ENCODE results near the gene SIGLEC12.
A peak's percentile ranks its signal among the peaks of the same experiment; 100 is the strongest.
"Not testable (repeated sequence)": the region's sequence is repeated elsewhere in the genome, so short reads cannot be mapped to it uniquely, and the experiment has no call there.

The SIGLEC12 gene

DNA sequence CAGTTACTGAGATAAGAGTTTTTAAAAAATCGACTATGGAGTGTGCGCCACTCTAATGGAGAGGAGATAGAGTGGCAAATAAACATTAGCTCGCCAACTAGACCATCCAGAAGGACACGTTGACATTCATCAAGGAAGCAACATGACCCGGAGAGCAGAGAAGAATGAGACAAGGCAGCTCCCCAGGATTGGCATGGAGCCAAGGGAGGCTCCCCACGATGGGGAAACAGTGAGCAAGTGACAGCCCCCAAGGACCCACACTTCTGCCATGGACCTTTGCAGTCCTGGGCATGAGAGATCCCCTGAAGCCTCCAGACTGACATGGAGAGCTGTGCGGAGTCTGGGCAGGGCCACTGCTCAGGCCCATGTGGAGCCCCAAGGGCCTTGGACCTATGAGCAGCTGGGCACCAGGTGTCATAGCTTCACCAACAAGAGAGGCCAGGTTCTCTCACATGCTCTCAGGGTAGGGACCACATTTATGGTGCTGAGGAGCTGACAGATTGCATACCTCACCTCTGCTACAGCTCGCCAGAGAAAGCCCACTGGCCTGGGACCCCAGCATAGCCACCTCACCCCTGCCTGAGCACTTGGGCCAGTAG is 23.2 kb upstream of the SIGLEC12 start:
- FAIRE-seq (no peak), DNase-seq (ENCODE audit: low spot score) (no peak)

DNA sequence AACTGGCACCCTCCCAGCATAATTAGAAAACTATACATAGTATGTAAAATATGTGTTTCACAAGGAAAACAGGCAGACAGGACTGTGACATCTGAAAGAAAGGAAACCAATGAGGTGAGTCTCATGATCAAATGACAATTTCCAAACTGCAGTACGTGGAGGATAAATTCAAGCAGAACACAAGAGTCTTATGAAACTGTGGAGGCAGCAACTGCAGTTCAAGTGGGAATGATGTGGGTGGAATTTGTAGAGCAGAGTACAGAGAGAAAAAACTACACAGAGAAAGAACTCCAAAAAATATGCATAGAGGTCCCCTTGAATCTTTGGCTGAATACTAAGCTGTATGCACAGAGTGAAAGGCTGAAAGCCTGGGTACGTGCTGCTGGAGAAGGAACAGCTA is 20.2 kb upstream of the SIGLEC12 start:
- DNase-seq (ENCODE audit: low spot score) (no peak), FAIRE-seq (no peak)

DNA sequence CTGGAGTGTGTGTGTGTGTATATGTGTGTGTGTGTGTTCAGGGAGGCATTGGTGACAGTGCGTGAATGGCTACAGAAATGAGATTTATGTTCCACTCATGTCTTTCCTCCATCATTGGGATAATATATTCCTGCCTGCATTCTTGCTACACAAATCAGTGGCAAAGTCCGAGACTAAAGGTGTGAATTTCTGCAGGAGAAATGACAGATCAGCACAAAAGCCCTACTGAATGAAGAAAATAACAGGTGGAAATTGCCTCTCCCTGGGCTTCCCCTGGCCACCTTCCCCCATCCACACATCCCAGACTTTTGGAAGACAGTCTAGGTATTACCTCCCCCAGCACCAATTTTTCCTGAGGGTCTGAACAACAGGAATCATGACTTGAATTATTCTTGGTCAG is 19.8 kb upstream of the SIGLEC12 start:
- no peak for FAIRE-seq
- no peak for DNase-seq (ENCODE audit: low spot score)

DNA sequence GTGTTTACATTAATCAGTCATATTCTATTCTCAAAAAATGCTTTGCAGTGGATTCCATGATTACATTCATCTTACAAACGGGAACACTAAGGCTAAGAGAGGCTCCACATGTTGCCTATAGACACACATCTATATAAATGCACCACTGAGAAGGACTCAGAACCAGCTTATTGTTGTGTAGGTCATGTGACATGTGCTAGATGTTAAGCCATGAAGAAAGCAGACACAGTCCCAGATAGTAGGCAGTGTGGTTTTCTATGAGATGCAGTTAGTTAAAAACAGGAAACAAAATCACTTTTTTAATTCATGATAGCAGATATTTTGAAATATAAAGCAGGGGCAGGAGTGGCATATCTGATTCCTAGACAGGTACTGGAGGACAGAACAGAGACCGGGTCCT is 19.1 kb upstream of the SIGLEC12 start:
- DNase-seq (ENCODE audit: low spot score) (no peak), FAIRE-seq (no peak)

DNA sequence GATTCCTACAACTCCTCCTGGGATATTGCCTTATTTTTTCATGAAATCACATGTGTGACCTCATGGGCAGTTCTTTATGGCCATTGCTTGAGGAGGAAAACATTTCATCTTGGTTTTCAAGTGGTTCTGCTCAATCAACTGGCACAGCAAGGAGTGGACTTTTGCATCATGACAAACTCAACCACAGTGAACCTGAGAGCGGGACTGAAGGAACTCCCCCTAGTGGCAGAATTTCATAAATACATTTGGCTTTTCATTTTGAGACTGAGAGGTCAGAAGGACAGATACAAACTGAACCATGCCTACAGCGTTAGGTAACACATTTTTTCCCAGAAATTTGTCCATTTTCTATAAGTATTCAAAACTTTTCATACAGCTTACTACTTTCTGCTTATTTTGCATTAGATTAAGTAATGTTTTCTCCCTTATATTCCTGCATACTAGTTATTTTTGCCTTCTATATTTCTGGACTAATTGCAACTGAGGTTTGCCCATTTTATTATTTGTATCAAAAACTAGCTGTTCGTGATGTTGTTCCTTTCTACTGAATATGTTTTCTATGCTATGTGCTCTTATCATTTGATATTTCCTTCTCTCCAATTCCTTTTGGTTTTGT is 13.4 kb upstream of the SIGLEC12 start:
- FAIRE-seq = no peak
- peak; percentile 61 for DNase-seq (ENCODE audit: low spot score)

DNA sequence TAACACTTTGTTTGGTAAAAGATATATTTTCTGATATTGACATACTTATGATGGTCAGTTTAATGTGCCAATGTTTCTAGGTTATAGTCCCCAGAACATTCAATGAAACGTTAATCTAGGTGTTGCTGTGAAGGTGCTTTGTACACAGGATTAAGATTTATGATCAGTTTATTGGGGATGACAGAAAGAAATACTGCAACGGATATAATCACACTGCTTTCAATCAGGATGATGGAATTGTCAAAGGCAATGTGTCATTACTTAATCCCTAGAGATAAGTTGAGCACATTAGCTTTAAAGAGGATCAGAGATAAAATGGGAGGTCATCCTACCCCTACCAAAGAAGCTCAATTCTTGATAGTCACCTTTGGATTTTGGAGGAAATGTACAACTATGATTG is 12.4 kb upstream of the SIGLEC12 start:
- no peak for DNase-seq (ENCODE audit: low spot score)
- no peak for FAIRE-seq

DNA sequence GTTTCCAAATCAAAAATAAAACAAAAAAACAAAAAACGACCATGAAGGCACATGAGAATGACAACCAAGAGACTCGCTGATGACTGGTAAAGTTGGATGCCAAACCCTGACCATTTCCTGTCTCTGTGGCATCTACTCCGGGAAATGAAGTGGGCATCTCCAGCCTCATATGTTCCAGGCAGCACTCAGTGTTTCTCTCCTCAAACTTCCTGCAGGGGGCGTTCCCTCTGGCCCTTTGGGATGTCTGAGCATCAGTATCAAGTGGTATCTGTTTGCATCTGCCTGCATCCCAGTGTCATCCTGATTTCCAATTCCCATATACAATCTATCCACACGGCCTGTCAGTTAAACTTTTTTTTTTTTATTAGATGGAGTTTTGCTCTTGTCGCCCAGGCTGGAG is 9.8 kb upstream of the SIGLEC12 start:
- FAIRE-seq (no peak), DNase-seq (ENCODE audit: low spot score) (no peak)

DNA sequence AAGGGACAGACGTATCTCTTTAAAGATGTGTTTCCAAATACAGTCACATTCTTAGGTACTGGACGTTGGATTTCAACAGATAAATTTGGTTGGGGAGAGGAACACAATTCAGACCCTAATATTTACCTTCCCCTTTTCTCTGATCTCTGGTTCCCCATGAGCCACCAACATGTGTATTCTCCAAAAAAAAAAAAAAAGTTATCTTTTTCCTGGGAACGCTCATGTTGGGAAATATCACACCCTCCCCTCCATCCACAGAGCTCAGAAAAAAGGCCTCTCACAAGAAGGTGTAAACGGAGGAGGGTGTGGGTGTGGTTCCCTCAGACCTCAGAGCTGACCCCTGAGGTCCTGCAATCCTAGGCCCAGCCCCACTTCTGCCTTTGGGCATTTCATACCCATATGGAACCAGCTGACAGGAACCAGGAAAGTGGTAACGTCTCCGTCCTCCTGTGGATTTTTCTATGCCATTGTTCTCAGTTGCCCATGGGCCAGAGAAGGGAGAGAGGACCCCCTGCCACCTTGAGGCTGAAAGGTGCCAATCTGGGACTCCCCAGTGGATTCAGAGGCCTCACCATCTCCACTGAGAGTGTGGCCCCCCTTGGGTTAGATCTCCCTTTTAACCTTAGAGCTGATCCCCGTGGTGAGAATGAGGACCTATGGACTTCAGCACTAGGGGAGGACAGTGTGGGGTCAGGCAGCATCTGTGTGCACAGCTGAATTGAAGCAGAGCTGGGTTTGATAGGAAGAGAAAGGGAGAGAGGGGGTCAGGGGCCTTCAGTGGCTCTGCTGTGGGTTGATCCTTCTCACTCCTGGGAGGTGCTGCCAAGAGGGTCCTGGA is 8.4 kb upstream of the SIGLEC12 start:
- FAIRE-seq (no peak), DNase-seq (ENCODE audit: low spot score) (no peak)

DNA sequence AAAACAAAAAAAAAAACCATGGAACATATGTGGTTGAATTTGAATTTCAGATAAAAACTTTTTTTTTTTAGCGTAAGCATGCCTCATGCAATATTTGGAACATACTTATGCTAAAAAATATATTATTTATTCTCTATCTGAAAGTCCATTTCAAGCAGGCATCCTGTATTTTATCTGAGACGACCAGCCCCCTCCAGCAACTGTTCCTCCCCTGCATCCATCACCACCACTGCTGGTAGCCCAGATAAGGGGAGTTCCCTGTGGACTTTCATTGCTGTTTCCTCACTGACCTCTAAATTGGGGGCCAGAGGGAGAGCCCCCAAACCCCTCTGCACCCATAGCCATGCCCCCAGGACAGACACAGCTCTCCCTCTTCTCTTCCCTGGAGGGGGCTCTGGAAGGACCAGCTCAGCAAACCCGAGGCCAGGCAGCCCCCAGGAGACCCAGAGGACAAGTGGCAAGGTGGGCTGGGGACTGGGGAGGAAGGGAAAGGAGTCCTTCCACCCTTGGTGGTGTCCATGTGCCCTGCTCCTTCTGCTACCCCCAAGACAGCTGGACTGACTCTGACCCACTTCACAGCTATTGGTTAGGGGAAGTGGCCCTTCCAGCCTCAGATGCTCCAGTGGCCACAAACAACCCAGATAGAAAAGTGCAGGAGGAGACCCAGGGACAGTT is 6.6 kb upstream of the SIGLEC12 start:
- DNase-seq (ENCODE audit: low spot score) = no peak
- no peak for FAIRE-seq

DNA sequence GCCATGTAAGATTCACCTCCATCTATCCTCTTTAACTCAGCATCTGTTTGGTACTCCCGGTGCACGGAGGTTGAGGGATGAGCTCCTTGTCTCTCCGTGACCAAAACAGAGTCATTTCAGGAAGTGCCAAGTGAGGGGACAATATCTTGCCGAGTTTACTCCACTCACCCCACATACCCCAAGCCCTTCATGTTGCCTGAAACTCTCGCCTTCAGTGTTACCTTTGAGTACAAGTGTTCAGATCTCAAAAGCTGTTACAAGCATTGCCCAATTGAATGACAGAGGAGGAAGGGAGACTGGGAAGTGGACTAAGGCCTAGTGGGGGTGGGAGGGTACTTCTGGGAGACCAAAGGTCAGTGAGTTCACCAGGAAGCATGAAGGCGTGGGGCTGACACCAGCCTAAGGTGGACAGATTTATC is 6.0 kb upstream of the SIGLEC12 start:
- no peak for DNase-seq (ENCODE audit: low spot score)
- no peak for FAIRE-seq

DNA sequence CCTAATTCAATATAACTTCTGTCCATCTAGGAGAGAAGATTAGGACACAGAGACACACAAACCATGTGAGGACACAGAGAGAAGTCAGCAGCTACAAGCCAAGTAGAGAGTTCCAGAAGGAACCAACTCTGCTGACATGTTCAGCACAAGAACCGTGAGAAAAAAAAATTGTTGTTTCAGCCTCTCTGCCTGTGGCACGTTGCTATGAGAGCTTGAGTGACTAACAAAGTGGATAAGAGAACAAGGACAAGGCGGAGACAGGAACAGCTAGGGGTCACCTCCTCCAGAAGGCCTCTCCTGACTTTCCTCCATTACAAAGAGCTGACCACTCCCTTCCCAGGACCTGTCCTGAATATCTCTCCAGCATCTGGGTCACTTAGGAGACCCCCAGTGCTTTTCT is 5.6 kb upstream of the SIGLEC12 start:
- FAIRE-seq = no peak
- DNase-seq (ENCODE audit: low spot score) = no peak

DNA sequence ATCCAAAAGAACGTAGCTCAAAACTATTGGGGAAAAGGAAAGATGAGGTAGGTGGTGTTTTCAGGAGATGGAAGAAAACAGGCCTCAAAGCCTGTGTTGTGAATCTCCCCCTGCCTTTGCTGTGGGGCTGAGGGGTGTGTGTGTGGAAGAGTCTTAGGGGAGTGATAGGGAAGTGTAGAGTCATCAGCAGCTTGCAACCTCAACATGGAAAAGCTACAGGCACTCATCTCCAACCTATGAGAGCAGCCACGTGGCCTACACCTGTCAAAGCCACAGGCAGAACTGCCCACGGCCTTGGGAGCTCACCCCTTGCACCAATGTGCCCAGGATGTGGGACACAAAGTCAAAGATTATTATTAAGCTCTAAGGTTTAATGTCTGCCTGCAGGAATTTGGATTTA is 4.3 kb upstream of the SIGLEC12 start:
- DNase-seq (ENCODE audit: low spot score) (no peak), FAIRE-seq (no peak)

DNA sequence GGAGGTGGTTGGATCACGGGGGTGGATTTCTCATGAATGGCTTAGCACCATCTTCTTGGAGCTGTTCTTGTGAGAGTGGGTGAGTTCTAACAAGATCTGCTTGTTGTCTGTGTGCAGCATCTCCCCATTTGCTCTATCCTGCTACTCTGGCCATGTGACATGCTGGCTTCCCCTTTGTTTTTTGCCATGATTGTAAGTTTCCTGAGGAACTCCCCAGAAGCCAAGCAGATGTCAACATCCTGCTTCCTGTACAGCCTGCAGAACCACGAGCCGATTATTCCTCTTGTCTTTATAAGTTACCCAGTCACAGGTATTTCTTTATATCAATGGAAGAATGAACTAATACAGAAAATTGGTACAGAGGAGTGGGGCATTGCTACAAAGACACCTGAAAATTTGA is 2.3 kb upstream of the SIGLEC12 start:
- no peak for DNase-seq (ENCODE audit: low spot score)
- no peak for FAIRE-seq

DNA sequence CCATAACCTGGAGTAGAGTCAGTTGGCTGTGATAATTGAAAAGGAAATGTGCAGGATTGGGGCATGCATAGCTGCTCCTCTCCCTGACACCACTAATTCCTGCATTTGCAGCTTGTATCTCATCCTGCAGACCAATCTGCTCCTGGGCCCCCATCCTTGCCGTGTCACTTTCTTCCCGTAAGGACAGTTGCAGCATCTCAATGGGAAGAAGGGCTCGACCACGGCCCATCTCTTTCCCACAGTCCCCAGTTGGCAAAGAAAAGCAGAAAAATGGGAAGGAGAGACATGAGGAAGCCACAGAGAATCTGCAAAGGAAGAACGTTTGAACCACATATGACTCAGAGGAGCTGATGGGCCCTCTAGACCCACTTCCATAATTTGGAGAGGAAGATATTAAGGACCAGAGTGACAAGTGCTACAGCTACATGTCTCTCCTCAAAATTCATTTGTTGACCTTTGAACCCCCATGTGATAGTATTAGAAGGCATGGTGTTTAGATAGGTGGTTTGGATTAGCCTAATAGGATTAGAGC is 1.8 kb upstream of the SIGLEC12 start:
- FAIRE-seq (no peak), DNase-seq (ENCODE audit: low spot score) (no peak)

DNA sequence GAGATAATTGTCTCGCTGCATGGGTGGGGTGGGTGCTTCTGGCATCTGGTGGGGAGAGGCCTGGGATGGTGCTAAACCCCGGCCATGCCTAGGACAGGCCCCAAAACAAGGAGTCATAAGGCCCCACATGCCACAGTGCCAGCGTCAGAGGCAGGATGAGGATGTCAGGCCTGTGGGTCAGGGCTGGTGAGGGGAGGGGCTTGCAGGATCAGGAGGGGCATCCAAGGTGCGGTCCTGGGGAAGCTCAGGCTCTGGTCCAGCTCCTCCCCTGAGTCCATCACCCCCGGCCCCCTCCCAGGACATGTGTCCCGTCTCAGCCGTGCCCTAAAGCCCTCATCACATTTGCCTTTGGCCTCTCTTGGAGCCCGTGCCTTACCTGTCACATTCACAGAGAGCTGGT is 669 bp downstream of the SIGLEC12 start:
- DNase-seq (ENCODE audit: low spot score); FAIRE-seq: not testable (repeated sequence)

DNA sequence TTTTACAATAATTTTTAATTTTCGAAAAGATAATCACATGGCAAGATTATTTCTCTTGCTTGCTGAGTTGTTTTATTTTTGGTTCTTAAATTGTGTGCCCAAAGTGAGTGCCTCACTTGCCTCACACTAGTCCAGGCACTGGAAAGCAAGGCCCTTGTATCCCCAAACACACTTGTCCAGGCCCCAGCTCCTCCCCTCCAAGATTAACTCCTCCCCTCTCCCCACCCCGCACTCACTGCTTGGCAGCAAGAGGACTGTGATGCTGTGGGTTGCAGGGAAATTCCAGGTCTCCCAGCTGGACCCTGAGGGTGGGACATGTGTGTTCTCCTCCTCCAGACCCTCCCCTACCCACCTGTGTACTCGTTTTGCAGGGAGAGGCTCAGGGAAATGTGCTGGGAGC is 3.9 kb downstream of the SIGLEC12 start:
- no peak for DNase-seq (ENCODE audit: low spot score)
- no peak for FAIRE-seq

DNA sequence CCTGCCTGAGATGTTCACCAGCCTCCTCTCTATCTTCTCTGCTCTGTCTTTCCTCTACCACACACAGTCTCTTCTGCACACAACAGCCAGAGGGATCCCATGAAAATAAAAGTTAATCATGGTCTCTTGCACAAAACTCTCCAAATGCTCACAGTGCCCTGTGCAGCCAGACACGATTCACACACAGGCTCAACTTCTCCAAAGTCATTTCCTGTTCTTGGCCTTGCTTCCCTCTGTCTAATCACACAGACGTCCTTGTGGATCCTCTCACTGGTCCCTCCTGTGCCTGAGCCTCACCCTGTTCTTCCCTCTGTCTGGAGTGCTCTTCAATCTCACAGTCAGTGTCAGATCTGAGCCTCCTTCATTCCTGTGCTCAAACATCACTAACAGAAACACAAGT is 7.8 kb downstream of the SIGLEC12 start:
- no peak for FAIRE-seq
- no peak for DNase-seq (ENCODE audit: low spot score)

DNA sequence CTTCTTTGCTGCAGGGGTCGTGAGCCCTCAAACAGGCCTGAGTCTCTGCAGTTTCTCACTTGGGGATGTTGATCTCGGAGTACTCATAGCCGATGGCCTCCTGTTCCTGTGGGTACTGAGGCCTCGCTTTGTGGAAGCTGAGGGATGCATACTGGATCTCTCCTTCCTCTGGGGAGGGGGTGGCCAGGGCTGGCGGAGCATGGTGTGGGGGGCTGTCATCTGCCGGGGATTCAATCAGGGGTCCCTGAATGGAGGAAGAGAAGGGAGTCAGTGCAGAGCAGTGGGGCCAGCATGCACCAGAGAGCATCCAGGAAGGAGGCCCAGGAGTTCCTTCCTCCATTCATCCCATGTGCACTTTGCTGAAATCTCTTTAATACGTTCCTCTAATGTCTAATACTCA is 10.0 kb downstream of the SIGLEC12 start:
- FAIRE-seq (no peak), DNase-seq (ENCODE audit: low spot score) (no peak)

DNA sequence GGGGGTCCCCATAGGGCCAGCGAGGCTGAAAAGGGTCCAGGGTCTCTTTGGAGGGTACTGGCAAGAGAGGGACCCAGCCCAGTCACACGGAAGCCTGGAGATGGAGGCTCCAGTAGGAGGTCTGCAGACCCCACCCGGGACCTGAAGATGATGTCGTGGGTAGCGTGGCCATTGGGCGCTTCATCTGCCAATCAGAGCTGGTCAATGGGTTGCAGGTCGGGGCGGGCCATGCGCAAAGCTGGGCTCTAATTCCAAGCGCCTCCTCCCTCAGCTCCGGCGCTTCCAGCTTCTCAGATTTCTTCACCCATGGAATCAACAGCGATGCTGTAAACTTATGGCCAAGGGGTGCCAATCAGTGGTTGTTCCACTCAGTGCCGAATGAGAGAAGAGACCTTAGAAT is 10.9 kb downstream of the SIGLEC12 start:
- FAIRE-seq (no peak), DNase-seq (ENCODE audit: low spot score) (no peak)

DNA sequence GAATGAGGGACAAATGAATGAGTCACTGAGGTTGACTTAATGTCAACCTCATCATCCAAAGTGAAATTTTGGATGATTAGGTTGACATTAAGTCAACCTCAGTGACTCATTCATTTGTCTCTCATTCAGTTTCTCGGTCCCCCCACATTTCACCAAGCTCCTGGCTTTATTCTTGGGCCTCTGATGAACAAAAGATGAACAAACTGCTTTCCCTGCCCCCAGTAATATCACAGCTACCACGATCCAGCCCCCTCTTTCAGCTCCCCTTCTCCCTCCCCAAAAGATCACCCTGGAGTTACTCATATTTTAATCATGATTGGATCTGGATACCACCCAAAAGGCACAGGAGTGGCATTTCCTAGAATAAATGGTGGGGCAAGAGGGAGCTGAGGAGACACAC is 12.5 kb downstream of the SIGLEC12 start:
- DNase-seq (ENCODE audit: low spot score) (no peak), FAIRE-seq (no peak)

DNA sequence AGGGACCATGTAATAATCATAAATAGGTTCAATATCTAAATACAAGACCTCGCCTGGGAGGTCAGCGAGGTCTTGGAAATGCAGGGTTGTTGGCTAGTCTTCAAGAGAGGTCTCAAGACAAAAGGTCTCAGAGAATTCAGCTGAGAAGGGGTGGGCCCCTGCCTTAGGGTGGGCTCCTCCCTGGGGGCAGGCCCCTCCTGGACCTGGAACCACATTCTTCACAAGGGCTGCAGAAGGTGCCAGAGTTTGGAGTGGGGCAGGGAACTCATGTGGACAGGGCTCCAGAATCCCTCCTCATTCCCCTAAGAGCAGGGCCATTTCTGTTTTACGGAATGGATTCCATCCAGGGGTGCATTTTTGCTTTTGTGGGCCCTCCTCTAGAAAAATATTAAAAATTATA is 13.1 kb downstream of the SIGLEC12 start:
- DNase-seq (ENCODE audit: low spot score) = no peak

More for the DNA sequence above, 13.1 kb downstream of the SIGLEC12 start:
- no peak for FAIRE-seq
